ENCODE results near the gene HJV.

Gene HJV

DNA sequence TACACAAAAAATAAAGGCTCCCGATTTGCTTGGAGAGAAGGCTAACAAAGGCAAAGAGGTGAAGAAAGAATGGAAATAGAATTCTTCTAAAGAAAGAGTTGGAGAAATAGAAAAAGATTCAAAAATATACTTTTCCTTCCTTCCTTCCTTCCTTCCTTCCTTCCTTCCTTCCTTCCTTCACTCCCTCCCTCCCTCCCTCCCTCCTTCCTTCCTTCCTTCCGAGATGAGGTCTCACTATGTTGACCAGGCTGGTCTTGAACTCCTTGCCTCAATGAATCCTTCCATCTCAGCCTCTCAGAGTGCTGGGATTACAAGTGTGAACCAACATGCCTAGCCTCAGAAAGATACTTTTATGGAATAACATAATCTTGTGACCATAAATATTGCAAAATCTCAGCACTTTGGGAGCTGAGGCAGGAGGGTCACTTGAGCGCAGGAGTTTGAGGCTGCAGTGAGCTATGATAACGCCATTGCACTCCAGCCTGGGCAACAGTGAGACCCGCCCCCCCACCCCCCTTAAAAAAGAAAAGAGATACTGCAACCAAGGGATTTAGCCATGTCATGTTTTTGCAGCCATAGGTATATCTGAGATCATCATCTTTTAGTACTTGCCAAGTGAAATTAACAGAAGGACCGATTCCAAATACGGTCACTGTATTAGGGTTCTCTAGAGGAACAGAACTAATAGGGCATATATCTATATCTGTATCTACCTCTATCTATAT is 1.0 kb upstream of the HJV start:
- in situ Hi-C loops (cut with MboI; ENCODE audit: low sequenced_read_pairs): no loop called here

DNA sequence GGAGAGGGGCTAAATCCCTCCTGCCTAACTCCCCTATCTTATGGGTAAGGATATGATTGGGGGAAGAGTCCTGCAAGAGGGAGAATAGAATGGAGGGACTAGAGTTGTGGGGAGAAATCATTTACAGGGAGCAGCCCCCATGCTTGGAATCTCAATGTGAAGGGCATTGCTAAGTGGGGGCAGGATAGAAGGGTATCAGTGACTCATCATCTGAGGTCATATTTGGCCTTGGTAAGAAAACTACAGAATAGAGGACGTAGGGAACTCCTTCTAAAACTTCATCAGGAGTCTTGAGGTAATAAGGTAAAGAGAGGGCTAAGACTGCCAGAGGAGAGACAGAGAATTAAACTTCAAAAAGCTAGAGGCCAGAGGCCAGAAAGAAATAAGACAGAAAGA is 487 bp downstream of the HJV start:
- in situ Hi-C loops (cut with MboI; ENCODE audit: low sequenced_read_pairs): no loop called here

DNA sequence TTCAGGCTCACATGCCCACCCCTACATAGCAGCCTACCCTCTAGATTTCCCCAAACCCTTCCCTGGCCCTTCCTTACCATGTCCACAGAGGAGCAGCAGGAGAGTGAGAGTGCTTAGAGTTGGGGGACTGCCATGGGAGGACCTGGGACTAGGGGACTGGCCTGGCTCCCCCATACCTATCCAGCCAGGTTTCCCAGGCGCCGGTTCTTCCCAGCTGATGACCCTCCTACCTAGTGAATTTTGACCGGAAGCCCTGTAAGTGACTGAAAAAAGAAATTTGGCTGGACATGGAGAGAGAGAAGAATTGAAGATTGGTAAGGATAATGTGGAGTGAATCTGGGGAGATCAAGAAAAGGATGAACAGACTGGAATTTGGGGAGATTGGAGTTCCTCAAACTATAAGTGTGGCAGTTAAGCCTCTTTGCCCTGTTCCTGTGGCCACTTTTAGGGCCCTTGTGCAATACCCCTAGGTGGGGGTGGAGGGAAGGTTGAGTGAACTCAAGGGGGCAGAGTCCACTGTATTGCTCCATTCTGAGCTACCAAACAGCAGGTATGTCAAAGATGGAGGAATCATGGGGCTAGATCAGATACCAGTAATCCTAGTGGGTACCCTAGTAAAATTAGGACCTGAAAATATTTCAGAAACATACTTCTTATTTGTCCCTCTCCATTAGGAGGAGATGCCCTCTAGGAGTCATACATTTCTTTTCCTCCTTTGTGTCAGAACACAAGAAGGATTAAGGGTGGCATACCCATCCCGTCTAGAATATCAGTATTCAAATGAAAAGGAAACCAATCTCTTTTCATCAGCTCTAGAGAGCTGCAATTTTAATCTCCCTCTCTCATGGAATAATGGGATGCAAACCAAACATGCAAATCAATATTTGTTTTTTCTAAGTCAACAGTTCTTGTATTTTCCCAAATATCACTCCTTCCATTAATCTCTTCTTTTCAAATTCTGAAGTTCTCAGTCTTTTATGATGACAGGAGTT is 1.2 kb downstream of the HJV start:
- in situ Hi-C loops (cut with MboI; ENCODE audit: low sequenced_read_pairs): no loop called here

DNA sequence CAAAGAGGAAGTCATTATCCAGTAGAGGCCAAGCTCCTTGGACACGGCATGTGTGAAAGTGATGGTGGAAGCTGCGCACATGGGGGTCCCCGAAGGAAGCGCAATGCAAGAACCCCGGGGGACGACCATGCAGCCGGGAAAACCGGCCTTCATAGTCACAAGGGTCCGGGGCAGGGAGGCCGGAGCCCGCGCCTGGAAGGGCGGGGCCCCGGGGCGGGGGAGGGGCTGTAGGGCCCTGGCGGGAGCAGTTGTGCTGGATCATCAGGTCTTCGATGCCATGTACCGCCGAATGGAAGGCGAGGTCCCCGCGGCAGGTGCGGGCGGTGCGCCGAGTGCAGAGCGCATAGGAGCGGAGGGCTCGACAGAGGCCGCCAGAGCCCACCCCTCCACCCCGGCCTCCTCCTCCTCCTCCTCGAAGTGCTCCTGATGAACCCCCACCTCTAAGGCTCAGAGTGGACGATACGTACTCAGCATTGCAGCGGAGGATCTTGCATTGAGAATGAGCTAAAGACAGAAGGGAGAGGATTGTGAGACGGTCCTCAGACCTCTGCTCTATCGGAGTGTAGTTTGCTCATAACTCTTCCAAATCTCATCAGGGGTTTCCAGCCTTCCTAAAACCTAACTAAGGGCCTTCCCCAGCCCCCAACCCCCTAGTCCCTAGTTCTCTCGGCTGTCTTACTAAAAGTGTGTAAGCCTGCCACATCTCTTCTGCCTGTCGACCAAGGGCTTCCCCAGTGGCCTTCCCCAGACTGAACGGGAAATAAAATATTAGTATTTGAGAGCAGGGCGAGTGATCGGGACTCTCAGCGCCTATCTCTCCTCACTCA is 2.1 kb downstream of the HJV start:
- in situ Hi-C loops (cut with MboI; ENCODE audit: low sequenced_read_pairs): loop anchor here (10.0 kb wide), 1 partner anchor 165 kb away; the partner anchor contains the start of gene PIAS3

DNA sequence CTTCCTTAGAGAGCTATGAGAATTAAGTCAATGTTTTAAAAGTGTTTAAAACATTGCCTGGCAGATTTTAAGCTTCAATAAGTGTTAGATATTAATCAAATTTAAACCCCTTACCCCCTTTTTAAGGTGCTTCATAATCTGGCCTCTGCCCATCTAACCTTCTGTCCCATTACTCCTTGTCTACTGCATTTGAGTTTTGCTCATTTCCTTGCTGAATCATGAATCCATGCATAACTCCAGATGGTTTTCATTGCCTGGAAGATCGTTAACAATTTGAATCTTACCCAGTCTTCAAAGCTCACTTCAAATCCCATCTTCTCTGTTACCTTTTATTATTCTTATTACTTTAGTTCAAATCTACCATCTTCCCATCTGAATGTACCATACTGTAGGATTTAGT is 4.6 kb downstream of the HJV start:
- in situ Hi-C loops (cut with MboI; ENCODE audit: low sequenced_read_pairs): loop anchor here (10.0 kb wide), 1 partner anchor 162 kb away; the partner anchor contains the start of gene PIAS3

DNA sequence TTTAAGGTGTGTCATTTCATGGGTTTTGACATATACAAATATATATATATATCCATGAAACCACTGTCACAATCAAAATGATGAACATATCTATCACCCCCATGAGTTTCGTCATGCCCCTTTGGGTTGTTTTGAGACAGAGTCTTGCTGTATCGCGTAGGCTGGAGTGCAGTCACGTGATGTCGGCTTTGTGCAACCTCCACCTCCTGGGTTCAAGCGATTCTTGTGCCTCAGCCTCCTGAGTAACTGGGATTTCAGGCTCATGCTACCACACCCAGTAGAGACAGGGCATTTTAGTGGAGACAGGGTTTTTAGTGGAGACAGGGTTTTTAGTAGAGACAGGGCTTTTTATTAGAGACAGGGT is 8.0 kb downstream of the HJV start:
- in situ Hi-C loops (cut with MboI; ENCODE audit: low sequenced_read_pairs): loop anchor here (10.0 kb wide), 1 partner anchor 159 kb away; the partner anchor contains the start of gene PIAS3

DNA sequence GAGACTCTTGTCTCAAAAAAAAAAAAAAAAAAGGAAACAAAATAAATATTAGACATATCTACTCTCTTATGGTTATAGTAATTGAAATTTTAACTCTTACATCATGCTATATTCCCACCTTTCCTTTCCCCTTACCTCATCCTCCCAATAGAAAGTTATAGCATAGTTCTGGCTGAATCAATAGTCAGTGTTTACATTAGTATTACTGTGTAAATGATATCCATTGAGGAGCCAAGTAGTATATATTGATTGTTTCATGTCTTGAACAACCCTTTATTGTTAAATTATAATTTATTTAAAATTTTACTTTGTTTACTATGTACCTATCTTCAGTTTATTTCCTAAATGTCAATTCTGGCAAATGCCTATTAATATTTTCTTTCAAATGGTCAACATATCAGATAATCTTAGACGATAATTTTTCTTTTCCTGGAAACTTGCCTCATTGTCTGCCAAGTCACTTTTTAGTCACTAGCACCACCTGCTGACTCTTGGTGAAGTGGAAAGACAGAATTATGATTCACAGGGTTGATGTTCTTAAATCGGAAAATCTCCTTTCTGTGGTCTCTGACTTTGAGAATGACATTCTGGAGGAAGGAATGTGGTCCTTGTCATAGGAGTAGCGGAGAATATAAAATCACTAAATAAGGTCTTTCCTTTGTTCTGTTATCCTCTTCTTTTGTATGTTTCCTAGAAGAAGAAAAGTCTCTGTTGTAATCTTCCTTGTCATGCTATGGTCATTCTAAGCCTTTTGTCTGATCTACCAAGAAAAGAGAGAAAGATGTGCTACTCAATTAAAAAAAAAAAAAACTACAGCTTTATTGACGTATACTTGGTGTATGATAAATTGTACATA is 8.6 kb downstream of the HJV start:
- in situ Hi-C loops (cut with MboI; ENCODE audit: low sequenced_read_pairs): loop anchor here (10.0 kb wide), 1 partner anchor 158 kb away; the partner anchor contains the start of gene PIAS3

DNA sequence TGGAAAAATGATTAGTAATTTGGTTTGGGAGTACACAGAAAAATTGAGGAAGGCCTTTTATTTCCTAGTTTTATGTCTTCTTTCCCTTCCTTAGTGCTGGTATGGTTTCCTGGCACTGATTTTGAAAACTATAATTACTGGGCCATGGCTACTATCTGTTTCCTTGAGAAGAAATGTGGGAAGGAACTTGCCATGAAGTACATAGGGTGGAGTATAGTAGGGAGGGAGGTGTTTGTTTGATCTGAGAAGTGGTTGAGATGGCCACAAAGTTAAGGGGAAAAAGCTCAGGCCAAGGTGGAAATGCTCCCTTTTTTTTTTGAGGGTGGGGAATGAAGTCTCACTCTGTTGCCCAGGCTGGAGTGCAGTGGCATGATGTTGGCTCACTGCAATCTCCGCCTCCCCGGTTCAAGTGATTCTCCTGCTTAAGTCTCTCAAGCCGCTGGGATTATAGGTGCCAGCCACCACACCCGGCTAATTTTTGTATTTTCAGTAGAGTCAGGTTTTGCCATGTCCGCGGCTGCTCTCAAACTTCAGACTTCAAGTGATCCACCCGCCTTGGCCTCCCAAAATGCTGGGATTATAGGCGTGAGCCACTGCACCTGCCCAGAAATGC is 11.3 kb downstream of the HJV start:
- in situ Hi-C loops (cut with MboI; ENCODE audit: low sequenced_read_pairs): loop anchor here (10.0 kb wide), 1 partner anchor 155 kb away; the partner anchor contains the start of gene PIAS3

DNA sequence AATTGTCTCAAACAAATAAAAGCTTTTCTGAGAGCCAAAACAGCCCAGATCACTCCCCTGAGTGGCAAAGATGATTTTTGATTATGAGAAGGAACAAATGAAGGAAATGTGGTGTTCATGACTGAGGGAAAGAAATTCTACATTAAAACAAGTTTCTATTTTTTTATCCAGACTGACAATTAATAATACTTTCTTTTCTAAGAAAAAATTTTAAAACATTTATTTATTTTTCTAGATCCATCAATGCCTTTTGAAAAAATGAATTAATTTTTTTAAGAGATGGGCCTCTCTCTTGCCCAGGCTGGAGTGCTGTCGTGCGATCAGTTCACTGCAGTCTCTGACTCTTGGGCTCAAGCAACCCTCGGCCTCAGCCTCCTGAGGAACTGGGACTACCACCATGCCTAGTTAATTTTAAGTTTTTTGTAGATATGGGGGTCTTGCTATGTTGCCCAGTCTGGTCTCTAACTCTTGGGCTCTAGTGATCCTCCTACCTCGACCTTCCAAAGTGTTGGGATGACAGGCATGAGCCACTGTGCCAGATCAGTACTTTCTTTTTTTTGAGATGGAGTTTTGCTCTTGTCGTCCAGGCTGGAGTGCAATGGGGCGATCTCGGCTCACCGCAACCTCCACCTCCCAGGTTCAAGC is 13.9 kb downstream of the HJV start:
- in situ Hi-C loops (cut with MboI; ENCODE audit: low sequenced_read_pairs): no loop called here

DNA sequence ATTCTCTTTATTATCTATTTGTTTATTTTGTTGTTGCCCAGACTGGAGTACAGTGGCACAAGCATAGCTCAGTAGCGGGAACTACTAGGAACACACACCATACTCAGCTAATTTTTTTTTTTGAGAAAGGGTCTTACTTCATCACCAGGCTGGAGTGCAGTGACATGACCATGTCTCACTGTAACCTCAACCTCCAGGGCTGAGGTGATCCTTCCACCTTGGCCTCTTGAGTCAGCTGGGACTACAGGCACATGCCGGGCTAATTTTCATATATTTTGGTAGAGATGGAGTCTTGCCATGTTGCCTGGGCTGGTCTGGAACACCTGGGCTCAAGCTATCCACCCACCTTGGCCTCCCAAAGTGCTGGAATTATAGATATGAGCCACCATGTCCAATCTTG is 19.8 kb downstream of the HJV start:
- in situ Hi-C loops (cut with MboI; ENCODE audit: low sequenced_read_pairs): no loop called here

DNA sequence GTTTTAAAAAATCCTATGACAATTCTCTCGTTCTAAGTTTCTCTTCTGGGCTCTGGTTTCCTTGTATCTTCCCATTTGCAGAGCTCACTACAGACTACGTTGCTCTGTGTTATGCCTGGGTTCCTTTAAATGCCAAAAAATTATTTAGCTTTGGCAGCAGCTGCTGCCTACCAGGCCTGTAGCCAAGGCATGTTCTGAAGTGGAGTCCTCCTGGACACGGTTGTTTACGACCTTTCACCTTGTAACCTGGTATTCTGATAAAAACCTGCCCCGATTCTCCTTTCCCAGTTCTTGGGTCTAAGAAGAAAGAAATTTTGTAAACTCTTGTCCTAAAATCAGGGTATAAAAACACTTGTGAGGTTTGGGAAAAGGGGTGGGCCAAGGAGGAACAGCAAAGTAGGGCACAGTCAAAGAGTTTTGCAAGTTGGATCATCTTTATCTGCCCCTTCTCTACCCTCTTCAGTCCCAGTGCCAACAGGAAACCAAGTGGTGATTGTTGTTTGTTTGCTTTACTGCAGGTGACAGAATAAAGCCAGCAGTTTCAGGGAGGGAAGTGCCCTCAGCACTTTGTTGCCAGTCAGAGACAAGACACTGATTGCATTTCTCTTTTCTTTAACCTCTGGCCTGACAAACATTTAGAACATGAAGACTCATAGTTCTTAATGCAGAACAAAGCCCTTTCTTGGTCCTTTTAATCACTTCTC is 22.1 kb downstream of the HJV start:
- in situ Hi-C loops (cut with MboI; ENCODE audit: low sequenced_read_pairs): no loop called here

DNA sequence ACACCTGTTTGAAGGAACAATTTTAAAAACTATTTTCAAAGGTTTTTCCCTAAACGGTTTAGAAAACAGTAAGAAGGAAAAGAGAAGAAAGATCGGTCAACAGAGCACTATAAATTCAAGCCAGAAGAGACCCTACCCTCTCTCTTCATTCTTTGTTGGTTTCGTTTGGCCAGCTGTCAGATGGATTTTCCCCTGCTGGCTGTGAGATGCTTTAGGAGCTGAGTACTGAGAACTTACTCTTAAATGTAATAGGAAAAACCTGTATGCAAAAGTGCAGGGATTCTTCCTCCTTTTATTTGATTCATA is 23.9 kb downstream of the HJV start:
- in situ Hi-C loops (cut with MboI; ENCODE audit: low sequenced_read_pairs): no loop called here

DNA sequence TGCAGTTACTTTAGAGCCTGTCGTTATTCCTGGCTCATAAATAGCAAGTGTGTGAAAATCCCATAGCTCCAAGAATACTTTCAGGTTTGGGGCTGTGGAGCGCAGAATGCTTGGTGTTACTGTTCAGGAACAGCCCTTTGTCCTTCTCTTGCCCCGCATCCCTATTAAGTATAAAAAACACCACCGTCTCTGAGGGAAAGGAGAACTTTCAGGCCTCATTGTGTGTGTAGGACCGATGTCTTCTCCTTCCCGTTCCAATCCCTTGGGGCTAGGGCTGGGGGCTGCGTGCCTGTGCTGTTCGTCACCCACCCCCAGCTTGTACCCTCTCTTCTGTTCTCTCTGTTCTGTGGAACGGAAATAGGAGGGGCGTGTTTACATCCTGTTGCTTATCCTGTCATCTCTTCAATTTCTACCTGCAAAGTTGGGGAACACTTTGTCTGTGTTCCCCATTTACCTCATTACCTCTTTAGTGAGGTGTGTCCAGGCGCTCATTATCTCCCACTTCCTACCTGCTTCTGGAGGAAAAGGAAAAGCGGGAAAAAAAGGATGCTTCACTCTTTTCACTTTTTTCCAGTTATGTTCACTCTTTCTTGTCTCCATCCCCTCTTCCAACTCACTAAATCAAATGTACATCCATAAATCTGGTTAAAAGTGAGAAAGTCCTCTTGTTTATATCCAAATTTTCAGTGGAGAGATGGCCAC is 24.4 kb downstream of the HJV start:
- in situ Hi-C loops (cut with MboI; ENCODE audit: low sequenced_read_pairs): no loop called here

DNA sequence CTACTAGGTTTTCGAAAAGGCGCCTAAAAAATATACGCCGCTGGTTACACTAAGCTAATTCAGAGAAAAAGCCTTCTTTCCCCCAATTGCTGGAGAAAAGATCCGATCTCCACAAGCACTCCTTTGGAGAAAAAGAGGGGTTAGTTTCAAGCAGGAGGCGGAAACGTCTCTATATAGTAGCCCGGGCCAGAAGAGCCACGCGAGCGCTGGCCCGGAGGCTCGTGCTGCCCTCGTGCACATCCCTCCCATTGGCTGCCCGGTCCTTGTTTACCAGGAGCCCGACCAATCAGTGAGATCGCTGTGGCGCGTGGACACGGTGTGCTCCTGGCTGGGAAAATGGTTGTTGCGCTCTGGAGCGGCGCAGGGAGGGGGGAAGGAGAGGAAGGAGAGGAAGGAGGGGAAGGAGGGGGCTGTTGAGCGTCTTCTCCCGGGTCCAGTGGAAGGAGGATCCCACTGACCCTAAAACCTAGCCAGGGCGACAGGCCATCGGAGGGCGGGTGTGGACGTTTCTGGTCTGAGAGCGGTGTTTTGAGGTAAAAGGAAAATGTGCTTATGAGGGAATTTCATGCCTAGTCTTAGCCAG is 25.0 kb downstream of the HJV start, which contains the start of gene TXNIP:
TSS of gene TXNIP (minus strand) at position 147 of the 583 bp plus-strand sequence. CDS start 313 bp downstream, outside the sequence.
- in situ Hi-C loops (cut with MboI; ENCODE audit: low sequenced_read_pairs): no loop called here

DNA sequence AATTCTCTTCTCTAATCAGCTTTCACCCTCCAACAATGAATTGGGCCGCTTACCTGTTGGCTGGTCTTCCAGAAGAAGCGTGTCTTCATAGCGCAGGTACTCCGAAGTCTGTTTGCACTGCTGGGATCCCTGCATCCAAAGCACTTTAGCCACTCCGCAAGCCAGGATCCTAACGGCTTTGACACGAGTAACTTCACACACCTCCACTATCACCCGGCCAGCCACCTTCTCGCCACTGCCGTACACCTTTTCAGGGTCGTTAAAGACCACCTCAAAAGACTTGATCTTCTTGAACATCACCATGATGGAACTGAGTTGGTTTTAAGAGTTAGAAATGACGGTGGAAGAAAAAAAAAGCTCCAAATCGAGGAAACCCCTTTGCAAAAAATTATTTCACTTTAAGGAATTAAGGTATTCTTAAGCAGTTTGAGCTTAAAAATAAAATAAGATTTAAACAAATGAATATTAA is 25.5 kb downstream of the HJV start:
- in situ Hi-C loops (cut with MboI; ENCODE audit: low sequenced_read_pairs): no loop called here

DNA sequence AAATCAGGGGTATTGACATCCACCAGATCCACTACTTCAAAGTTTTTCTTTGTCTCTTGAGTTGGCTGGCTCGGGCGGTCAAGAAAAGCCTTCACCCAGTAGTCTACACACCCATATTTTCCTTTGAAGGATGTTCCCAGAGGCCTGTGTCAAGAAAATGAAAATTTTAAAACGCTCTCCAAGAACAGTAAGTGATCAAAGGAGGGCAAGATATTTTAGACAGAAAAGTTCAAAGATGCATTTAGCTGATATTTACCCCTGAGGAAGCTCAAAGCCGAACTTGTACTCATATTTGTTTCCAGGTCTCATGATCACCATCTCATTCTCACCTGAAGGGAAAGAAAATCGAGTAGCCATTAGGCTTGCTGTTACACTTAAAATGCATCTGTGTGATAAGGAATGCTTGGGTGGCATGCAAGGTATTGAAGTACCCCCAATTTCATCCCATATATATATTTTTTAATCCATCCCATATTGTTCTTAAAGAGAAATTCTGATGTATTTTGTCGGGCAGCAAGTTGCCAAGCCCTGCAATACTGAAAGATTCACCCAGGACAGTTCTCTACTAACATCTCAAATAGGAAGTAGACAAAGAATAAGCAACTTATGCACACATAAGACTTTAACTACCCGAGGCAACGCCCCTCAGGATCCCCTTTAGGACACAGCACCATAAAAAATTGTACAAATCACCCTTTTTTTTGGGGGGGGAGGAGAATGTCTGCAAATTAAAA is 26.2 kb downstream of the HJV start:
- in situ Hi-C loops (cut with MboI; ENCODE audit: low sequenced_read_pairs): no loop called here

Data from HL-60/S4 treated with retinoic acid at 250 ng/mL for 4 days and 3 days (cell line).